IMR-90 (cell line): ENCODE measurements around the gene D2HGDH. TPM values are rescaled to one million over a fixed set of nuclear protein-coding genes. Genes with fewer than 3 reads are reported as not detected.

Experiments used
- ATAC-seq: fragments of 200-7000 bp; cut with Tn5 transposase; 2 replicates; pipeline ENCODE4 v1.9.1; 2020; ENCODE audit warnings: low read depth, mild to moderate bottlenecking, moderate library complexity
- BruUV-seq: library from RNA; stranded (reverse); fragments of 400-500 nt; replicated peaks from 2 replicates; lab custom pipeline; 2021; lab: Mats Ljungman, UMichigan
- CTCF ChIA-PET: fragments of 300-600 bp; formaldehyde crosslinking; extraction: SDS; loops from one replicate; lab custom pipeline; 2021; ENCODE audit warnings: antibody characterized with exemption; lab: Yijun Ruan, JAX
- POLR2A ChIA-PET: fragments of 300-600 bp; sonication (Branson Sonifier 250); formaldehyde crosslinking; loops from one replicate; lab custom pipeline; 2022; ENCODE audit warnings: antibody characterized with exemption; ENCODE audit not compliant: unreplicated experiment; lab: Charles Lee
- DNase-seq: peaks from one replicate; pipeline ENCODE4 v3.0.0; 2013
- H2AFZ ChIP-seq: replicated peaks from 2 replicates; pipeline ENCODE3; 2013; ENCODE audit warnings: low read length, mild to moderate bottlenecking; ENCODE audit not compliant: poor library complexity
- H2AK5ac ChIP-seq: 2 replicates; pipeline ENCODE4 v1.6.1; 2013; ENCODE audit warnings: low read depth, low read length, inconsistent platforms
- H2AK9ac ChIP-seq: replicated peaks from 2 replicates; pipeline ENCODE3; 2013; ENCODE audit warnings: mild to moderate bottlenecking, low read depth, low read length, moderate library complexity; ENCODE audit not compliant: poor library complexity
- H2BK120ac ChIP-seq: 2 replicates; pipeline ENCODE4 v1.6.1; 2013; ENCODE audit warnings: low read depth, low read length, inconsistent platforms
- H2BK15ac ChIP-seq: 3 replicates; pipeline ENCODE4 v1.6.1; 2013; ENCODE audit warnings: low read depth, low read length, inconsistent platforms
- H2BK20ac ChIP-seq: 2 replicates; pipeline ENCODE4 v1.6.1; 2013; ENCODE audit warnings: low read depth, mild to moderate bottlenecking, inconsistent platforms, low read length, moderate library complexity
- H2BK5ac ChIP-seq: 2 replicates; pipeline ENCODE4 v1.6.1; 2013; ENCODE audit warnings: mild to moderate bottlenecking, low read depth, low read length, inconsistent platforms; ENCODE audit not compliant: poor library complexity, severe bottlenecking
- H3K14ac ChIP-seq: replicated peaks from 2 replicates; pipeline ENCODE4 v1.6.1; 2013; ENCODE audit warnings: low read depth, low read length, inconsistent platforms
- H3K18ac ChIP-seq: 2 replicates; pipeline ENCODE4 v1.6.1; 2013; ENCODE audit warnings: low read depth, low read length, control low read depth
- H3K23ac ChIP-seq: 2 replicates; pipeline ENCODE4 v1.6.1; 2013; ENCODE audit warnings: low read depth, low read length, inconsistent platforms
- H3K27ac ChIP-seq: 2 replicates; pipeline ENCODE4 v1.5.1; 2013; ENCODE audit warnings: mild to moderate bottlenecking, control low read depth, low read length; ENCODE audit not compliant: insufficient read depth
- H3K27me3 ChIP-seq: 2 replicates; pipeline ENCODE4 v1.6.1; 2013; ENCODE audit warnings: low read length; ENCODE audit not compliant: control insufficient read depth, insufficient read depth
- H3K36me3 ChIP-seq: 2 replicates; pipeline ENCODE4 v1.6.1; 2013; ENCODE audit warnings: low read length, mixed read lengths; ENCODE audit not compliant: control insufficient read depth, insufficient read depth
- H3K4ac ChIP-seq: 2 replicates; pipeline ENCODE4 v1.6.1; 2013; ENCODE audit warnings: low read depth, low read length, inconsistent platforms
- H3K4me1 ChIP-seq: 2 replicates; pipeline ENCODE4 v1.6.1; 2013; ENCODE audit warnings: low read length, mixed read lengths; ENCODE audit not compliant: control insufficient read depth, insufficient read depth
- H3K4me2 ChIP-seq: 2 replicates; pipeline ENCODE4 v1.6.1; 2013; ENCODE audit warnings: low read depth, mild to moderate bottlenecking, control low read depth, low read length, moderate library complexity
- H3K4me3 ChIP-seq: 2 replicates; pipeline ENCODE4 v1.5.1; 2013; ENCODE audit warnings: low read depth, mild to moderate bottlenecking, control low read depth, low read length, moderate library complexity; ENCODE audit not compliant: insufficient read depth
- H3K56ac ChIP-seq: 2 replicates; pipeline ENCODE4 v1.6.1; 2013; ENCODE audit warnings: low read length, inconsistent platforms; ENCODE audit not compliant: insufficient read depth; ENCODE audit errors: extremely low read depth
- H3K79me1 ChIP-seq, 2 experiments: 2 replicates each; pipeline ENCODE4 v1.6.1; 2013; ENCODE audit warnings: low read length in 2 of 2, inconsistent platforms in 1 of 2, low read depth in 1 of 2
- H3K9ac ChIP-seq: 2 replicates; pipeline ENCODE4 v1.6.1; 2013; ENCODE audit warnings: low read depth, low read length, control low read depth
- H3K9me1 ChIP-seq: 2 replicates; pipeline ENCODE4 v1.6.1; 2013; ENCODE audit warnings: low read length, inconsistent platforms; ENCODE audit not compliant: insufficient read depth
- H3K9me3 ChIP-seq: 2 replicates; pipeline ENCODE4 v1.6.1; 2013; ENCODE audit warnings: low read length; ENCODE audit not compliant: control insufficient read depth, insufficient read depth
- H4K20me1 ChIP-seq: 2 replicates; pipeline ENCODE4 v1.6.1; 2013; ENCODE audit warnings: low read length, inconsistent platforms; ENCODE audit not compliant: insufficient read depth
- H4K5ac ChIP-seq: 2 replicates; pipeline ENCODE4 v1.6.1; 2013; ENCODE audit warnings: mild to moderate bottlenecking, low read depth, low read length, control low read depth
- H4K8ac ChIP-seq, 2 experiments: 2 replicates each; pipeline ENCODE4 v1.6.1; 2013; ENCODE audit warnings: low read depth in 2 of 2, low read length in 2 of 2, control low read depth in 1 of 2, inconsistent platforms in 1 of 2
- H4K91ac ChIP-seq: 2 replicates; pipeline ENCODE4 v1.6.1; 2013; ENCODE audit warnings: low read depth, low read length, inconsistent platforms; ENCODE audit not compliant: insufficient read depth
- BHLHE40 ChIP-seq: fragments of 150-350 bp; IDR thresholded peaks from 2 replicates; pipeline ENCODE4 v1.6.1; 2016; ENCODE audit warnings: mild to moderate bottlenecking, low read depth, low read length
- CEBPB ChIP-seq: IDR thresholded peaks from 2 replicates; pipeline ENCODE4 v1.6.1; 2012; ENCODE audit warnings: low read depth, low read length, improper control_type of control experiment
- CHD1 ChIP-seq: IDR thresholded peaks from 2 replicates; pipeline ENCODE4 v1.6.1; 2012; ENCODE audit warnings: low read depth, low read length, improper control_type of control experiment
- CTCF ChIP-seq: conservative IDR thresholded peaks from 2 replicates; pipeline ENCODE4 v1.5.1; 2012; ENCODE audit warnings: mild to moderate bottlenecking, low read depth, low read length, improper control_type of control experiment
- FOS ChIP-seq: fragments of 150-350 bp; IDR thresholded peaks from 2 replicates; pipeline ENCODE4 v1.6.1; 2016; ENCODE audit warnings: low read depth, low read length
- MAFK ChIP-seq: IDR thresholded peaks from 2 replicates; pipeline ENCODE4 v1.6.1; 2012; ENCODE audit warnings: low read depth, low read length, improper control_type of control experiment
- MAZ ChIP-seq: IDR thresholded peaks from 2 replicates; pipeline ENCODE4 v1.6.1; 2012; ENCODE audit warnings: low read depth, mild to moderate bottlenecking, low read length, improper control_type of control experiment, moderate library complexity, borderline replicate concordance
- MXI1 ChIP-seq: IDR thresholded peaks from 2 replicates; pipeline ENCODE4 v1.6.1; 2012; ENCODE audit warnings: low read depth, mild to moderate bottlenecking, low read length, moderate library complexity, borderline replicate concordance
- NFE2L2 ChIP-seq: fragments of 150-350 bp; IDR thresholded peaks from 2 replicates; pipeline ENCODE4 v1.6.1; 2016; ENCODE audit warnings: low read depth, mild to moderate bottlenecking, low read length
- POLR2A ChIP-seq: IDR thresholded peaks from 2 replicates; pipeline ENCODE4 v1.6.1; 2012; ENCODE audit warnings: mild to moderate bottlenecking, low read depth, low read length
- RAD21 ChIP-seq: IDR thresholded peaks from 2 replicates; pipeline ENCODE4 v1.6.1; 2012; ENCODE audit warnings: low read length, improper control_type of control experiment
- RCOR1 ChIP-seq: IDR thresholded peaks from 2 replicates; pipeline ENCODE4 v1.6.1; 2012; ENCODE audit warnings: mild to moderate bottlenecking, low read length, improper control_type of control experiment; ENCODE audit not compliant: insufficient replicate concordance
- RFX5 ChIP-seq: IDR thresholded peaks from 2 replicates; pipeline ENCODE4 v1.8.0; 2012; ENCODE audit warnings: low read depth, mild to moderate bottlenecking, low read length, moderate library complexity
- SMC3 ChIP-seq: fragments of 150-350 bp; IDR thresholded peaks from 2 replicates; pipeline ENCODE4 v1.6.1; 2016; ENCODE audit warnings: low read depth, mild to moderate bottlenecking, antibody characterized with exemption, low read length, moderate library complexity
- USF2 ChIP-seq: fragments of 150-350 bp; IDR thresholded peaks from 2 replicates; pipeline ENCODE4 v1.6.1; 2017; ENCODE audit warnings: mild to moderate bottlenecking, antibody characterized with exemption, low read length, low read depth
- WGBS, 2 experiments: methylation state at CpG; one replicate each; pipeline versions ENCODE4 v1.1.5 to v1.1.7; 2013; ENCODE audit warnings: missing lambda C conversion rate in 2 of 2; ENCODE audit not compliant: insufficient read length in 1 of 2; ENCODE audit errors: extremely low coverage in 2 of 2; 5-methylcytosine and 5-hydroxymethylcytosine counted together
- dilution Hi-C: fragments of 300-500 bp; cut with HindIII; formaldehyde crosslinking; loops from one replicate; pipeline ENCODE4 v1.14.3; 2018; ENCODE audit warnings: low sequenced_read_pairs; ENCODE audit not compliant: unreplicated experiment
- in situ Hi-C: fragments of 300-500 bp; cut with MboI; formaldehyde crosslinking; loops from 3 replicates; pipeline ENCODE4 v1.14.3; 2019; ENCODE audit warnings: low sequenced_read_pairs, inconsistent platforms, mixed read lengths
- intact Hi-C: fragments of 100-400 bp; cut with micrococcal nuclease; formaldehyde crosslinking; loops from 2 replicates; pipeline ENCODE4 v1.10.0; 2022
- polyA plus RNA-seq, 3 experiments: library from polyadenylated mRNA; depleted of rRNA; stranded (reverse); fragments of >200 nt; gene quantifications; 2 replicates each; pipeline ENCODE4 v1.2.3, GENCODE V29; 2012; ENCODE audit warnings: low replicate concordance in 1 of 3
- total RNA-seq: library from RNA; depleted of rRNA; stranded (reverse); fragments of >200 nt; gene quantifications from 2 replicates; pipeline ENCODE4 v1.2.3, GENCODE V29; 2012

Gene D2HGDH
- total and polyA plus RNA-seq, 2 of the 4 experiments (the other 2 are of a cell fraction), result 6.3 to 22.1 TPM

GRCh38 chr2:241748468-241749256 lies 14.2 kb downstream of the D2HGDH start:
- DNase-seq, result no peak
- in situ Hi-C loops, result no loop called here
- Histone ChIP-seq H3K9me3 (0 out of 2 replicates have a peak, but pooled peaks cover 2% of the 10 kb centered on the region), H3K36me3 (peaks cover 50% of the 10 kb centered on the region), H3K14ac (no peak overlapping the region), H3K27me3 (no peaks in the 10 kb centered on the region), H2BK20ac (no peak overlapping the region), H3K23ac (no peak overlapping the region), H3K4ac (no peak overlapping the region), H3K4me1 (no peaks in the 10 kb centered on the region), H2BK15ac (no peak overlapping the region), H4K91ac (no peak overlapping the region), H2AK9ac (peak overlapping the region; percentile 55), H2AFZ (no peak overlapping the region), H3K9ac (no peak overlapping the region), H3K4me3 (no peak overlapping the region), H2BK5ac (no peak overlapping the region), H4K20me1 (no peaks in the 10 kb centered on the region; the same call in 1 of the 2 replicates), H3K79me1 (no peaks in the 10 kb centered on the region), H2BK120ac (no peak overlapping the region), H2AK5ac (no peak overlapping the region), H3K18ac (no peak overlapping the region), H3K4me2 (no peak overlapping the region), H4K8ac (no peak overlapping the region), H3K56ac (no peak overlapping the region), H4K5ac (no peak overlapping the region), H3K27ac (no peak overlapping the region), H3K9me1 (no peaks in the 10 kb centered on the region)
- ChIA-PET CTCF (no interaction called here), POLR2A (no interaction called here)
- WGBS, 2 experiments, result 90% methylated on average over 19 of the region's 32 CpGs; no CpG with 5 or more reads in 1 of the 2 experiments
- dilution Hi-C loops, result no loop called here
- no TSS peak for BruUV-seq
- ATAC-seq, result no peak
- intact Hi-C loops, result no loop called here
- TF ChIP-seq RAD21 (no peak), USF2 (no peak), SMC3 (no peak), NFE2L2 (no peak), MAZ (no peak), CTCF (no peak), MAFK (no peak), CEBPB (no peak), POLR2A (no peak), RCOR1 (no peak), BHLHE40 (no peak), FOS (no peak), CHD1 (no peak), RFX5 (no peak), MXI1 (no peak)
